Loucy (cell line): Measurements from ENCODE around the gene TTLL5.

Source experiments
- H2AFZ ChIP-seq: fragments of 200-600 bp; sonication (generic); 2 replicates; pipeline ENCODE4 v1.6.0; 2016; ENCODE audit warnings: antibody characterized with exemption, mild to moderate bottlenecking, low read length, moderate library complexity
- H3F3A ChIP-seq: fragments of 200-600 bp; 2 replicates; pipeline ENCODE4 v1.6.0; 2016; ENCODE audit warnings: antibody characterized with exemption, low read depth, mild to moderate bottlenecking
- H3K27me3 ChIP-seq: fragments of 200-600 bp; sonication (generic); 2 replicates; pipeline ENCODE4 v1.6.1; 2014; ENCODE audit warnings: low read length, mild to moderate bottlenecking; ENCODE audit not compliant: insufficient read depth, poor library complexity, severe bottlenecking
- H3K36me3 ChIP-seq: fragments of 200-600 bp; sonication (generic); 2 replicates; pipeline ENCODE4 v1.6.1; 2016; ENCODE audit warnings: low read length; ENCODE audit not compliant: insufficient read depth
- H3K4me1 ChIP-seq: fragments of 200-600 bp; sonication (generic); 2 replicates; pipeline ENCODE4 v1.5.1; 2014; ENCODE audit warnings: low read length, mild to moderate bottlenecking; ENCODE audit not compliant: insufficient read depth, poor library complexity, severe bottlenecking
- H3K4me2 ChIP-seq: fragments of 200-600 bp; sonication (generic); 2 replicates; pipeline ENCODE4 v1.6.0; 2014; ENCODE audit warnings: antibody characterized with exemption, low read length, low read depth, mild to moderate bottlenecking; ENCODE audit not compliant: poor library complexity, severe bottlenecking
- H3K4me3 ChIP-seq: fragments of 200-600 bp; sonication (generic); 2 replicates; pipeline ENCODE4 v1.5.1; 2014; ENCODE audit warnings: low read length, mild to moderate bottlenecking, mixed read lengths; ENCODE audit not compliant: poor library complexity, severe bottlenecking
- H3K79me2 ChIP-seq: fragments of 200-600 bp; sonication (generic); 2 replicates; pipeline ENCODE4 v1.6.1; 2014; ENCODE audit warnings: low read length; ENCODE audit not compliant: insufficient read depth
- H3K9ac ChIP-seq: fragments of 200-600 bp; sonication (generic); 2 replicates; pipeline ENCODE4 v1.6.0; 2014; ENCODE audit warnings: mild to moderate bottlenecking, low read depth, low read length, moderate library complexity; ENCODE audit not compliant: poor library complexity, severe bottlenecking
- H3K9me2 ChIP-seq: fragments of 200-600 bp; sonication (generic); replicated peaks from 2 replicates; pipeline ENCODE4 v1.6.1; 2016; ENCODE audit warnings: low read depth, low read length, mixed read lengths
- H3K9me3 ChIP-seq: fragments of 200-600 bp; sonication (generic); 2 replicates; pipeline ENCODE4 v1.6.1; 2014; ENCODE audit warnings: mild to moderate bottlenecking, antibody characterized with exemption, low read length, low read depth; ENCODE audit not compliant: insufficient read depth
- H4K20me1 ChIP-seq: fragments of 200-600 bp; sonication (generic); 2 replicates; pipeline ENCODE4 v1.6.0; 2014; ENCODE audit warnings: antibody characterized with exemption, low read length, mild to moderate bottlenecking; ENCODE audit not compliant: insufficient read depth, poor library complexity, severe bottlenecking
- EZH2phosphoT487 ChIP-seq: fragments of 200-600 bp; IDR thresholded peaks from 2 replicates; pipeline ENCODE4 v1.6.1; 2018; ENCODE audit warnings: antibody characterized with exemption, mild to moderate bottlenecking, moderate library complexity, borderline replicate concordance
- TF ChIP-seq, protein P1 (sequence below): fragments of 200-600 bp; sonication (generic); conservative IDR thresholded peaks from 2 replicates; pipeline ENCODE4 v1.5.1; 2014; ENCODE audit warnings: mild to moderate bottlenecking, antibody characterized with exemption, low read length

TTLL5 gene

GRCh38 chr14:75784314-75784686, 123.3 kb downstream of the TTLL5 start:
- no peaks in the 10 kb centered on the region for H3K79me2 ChIP-seq
- H3K4me2 ChIP-seq: no peak overlapping the region
- no peak overlapping the region for H2AFZ ChIP-seq
- H3K9ac ChIP-seq: no peak overlapping the region
- peaks cover 33% of the 10 kb centered on the region for H3K36me3 ChIP-seq
- H4K20me1 ChIP-seq: no peaks in the 10 kb centered on the region
- no peaks in the 10 kb centered on the region for H3K9me2 ChIP-seq
- TF ChIP-seq, protein P1, sequence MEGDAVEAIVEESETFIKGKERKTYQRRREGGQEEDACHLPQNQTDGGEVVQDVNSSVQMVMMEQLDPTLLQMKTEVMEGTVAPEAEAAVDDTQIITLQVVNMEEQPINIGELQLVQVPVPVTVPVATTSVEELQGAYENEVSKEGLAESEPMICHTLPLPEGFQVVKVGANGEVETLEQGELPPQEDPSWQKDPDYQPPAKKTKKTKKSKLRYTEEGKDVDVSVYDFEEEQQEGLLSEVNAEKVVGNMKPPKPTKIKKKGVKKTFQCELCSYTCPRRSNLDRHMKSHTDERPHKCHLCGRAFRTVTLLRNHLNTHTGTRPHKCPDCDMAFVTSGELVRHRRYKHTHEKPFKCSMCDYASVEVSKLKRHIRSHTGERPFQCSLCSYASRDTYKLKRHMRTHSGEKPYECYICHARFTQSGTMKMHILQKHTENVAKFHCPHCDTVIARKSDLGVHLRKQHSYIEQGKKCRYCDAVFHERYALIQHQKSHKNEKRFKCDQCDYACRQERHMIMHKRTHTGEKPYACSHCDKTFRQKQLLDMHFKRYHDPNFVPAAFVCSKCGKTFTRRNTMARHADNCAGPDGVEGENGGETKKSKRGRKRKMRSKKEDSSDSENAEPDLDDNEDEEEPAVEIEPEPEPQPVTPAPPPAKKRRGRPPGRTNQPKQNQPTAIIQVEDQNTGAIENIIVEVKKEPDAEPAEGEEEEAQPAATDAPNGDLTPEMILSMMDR: no peak
- TF ChIP-seq EZH2phosphoT487: no peak
- no peak overlapping the region for H3K4me3 ChIP-seq
- H3F3A ChIP-seq: no peaks in the 10 kb centered on the region
- no peaks in the 10 kb centered on the region for H3K27me3 ChIP-seq
- no peaks in the 10 kb centered on the region for H3K9me3 ChIP-seq
- H3K4me1 ChIP-seq: peaks cover 6% of the 10 kb centered on the region

GRCh38 chr14:75793806-75794205, 132.8 kb downstream of the TTLL5 start:
- Histone ChIP-seq H3K4me2 (no peak overlapping the region), H3K4me1 (no peaks in the 10 kb centered on the region), H3K9me3 (no peaks in the 10 kb centered on the region), H3K9ac (no peak overlapping the region), H3K79me2 (no peaks in the 10 kb centered on the region), H4K20me1 (no peaks in the 10 kb centered on the region), H3K4me3 (no peak overlapping the region), H3K27me3 (no peaks in the 10 kb centered on the region), H3K9me2 (no peaks in the 10 kb centered on the region), H3F3A (no peaks in the 10 kb centered on the region), H2AFZ (no peak overlapping the region), H3K36me3 (no peaks in the 10 kb centered on the region; the same call in 1 of the 2 replicates)
- TF ChIP-seq, protein P1: peak; percentile 30
- TF ChIP-seq EZH2phosphoT487: no peak

- Histone ChIP-seq H3K9me2 (no peaks in the 10 kb centered on the region), H3K27me3 (no peaks in the 10 kb centered on the region), H3K9ac (no peak overlapping the region), H2AFZ (no peak overlapping the region), H3K4me3 (no peak overlapping the region), H4K20me1 (no peaks in the 10 kb centered on the region), H3K4me2 (no peak overlapping the region), H3K4me1 (no peaks in the 10 kb centered on the region), H3F3A (no peaks in the 10 kb centered on the region), H3K9me3 (no peaks in the 10 kb centered on the region), H3K79me2 (no peaks in the 10 kb centered on the region), H3K36me3 (peaks cover 6% of the 10 kb centered on the region; the same call in 1 of the 2 replicates)
- TF ChIP-seq, protein P1: peak; percentile 37; the same call in 1 of the 2 replicates
- TF ChIP-seq EZH2phosphoT487: no peak
Measured at GRCh38 chr14:75794615-75795038, 133.6 kb downstream of the TTLL5 start.
